GM19372 (cell line): ENCODE results near the gene C6orf89.
A peak's percentile ranks its signal among the peaks of the same experiment; 100 is the strongest.

ENCODE experiments used
- ATAC-seq: cut with Tn5 transposase; IDR thresholded peaks from one replicate; pipeline ENCODE4 v1.9.1; 2021; ENCODE audit warnings: mild to moderate bottlenecking, low read depth, moderate library complexity; ENCODE audit not compliant: unreplicated experiment

The C6orf89 gene, protein sequence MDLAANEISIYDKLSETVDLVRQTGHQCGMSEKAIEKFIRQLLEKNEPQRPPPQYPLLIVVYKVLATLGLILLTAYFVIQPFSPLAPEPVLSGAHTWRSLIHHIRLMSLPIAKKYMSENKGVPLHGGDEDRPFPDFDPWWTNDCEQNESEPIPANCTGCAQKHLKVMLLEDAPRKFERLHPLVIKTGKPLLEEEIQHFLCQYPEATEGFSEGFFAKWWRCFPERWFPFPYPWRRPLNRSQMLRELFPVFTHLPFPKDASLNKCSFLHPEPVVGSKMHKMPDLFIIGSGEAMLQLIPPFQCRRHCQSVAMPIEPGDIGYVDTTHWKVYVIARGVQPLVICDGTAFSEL

DNA sequence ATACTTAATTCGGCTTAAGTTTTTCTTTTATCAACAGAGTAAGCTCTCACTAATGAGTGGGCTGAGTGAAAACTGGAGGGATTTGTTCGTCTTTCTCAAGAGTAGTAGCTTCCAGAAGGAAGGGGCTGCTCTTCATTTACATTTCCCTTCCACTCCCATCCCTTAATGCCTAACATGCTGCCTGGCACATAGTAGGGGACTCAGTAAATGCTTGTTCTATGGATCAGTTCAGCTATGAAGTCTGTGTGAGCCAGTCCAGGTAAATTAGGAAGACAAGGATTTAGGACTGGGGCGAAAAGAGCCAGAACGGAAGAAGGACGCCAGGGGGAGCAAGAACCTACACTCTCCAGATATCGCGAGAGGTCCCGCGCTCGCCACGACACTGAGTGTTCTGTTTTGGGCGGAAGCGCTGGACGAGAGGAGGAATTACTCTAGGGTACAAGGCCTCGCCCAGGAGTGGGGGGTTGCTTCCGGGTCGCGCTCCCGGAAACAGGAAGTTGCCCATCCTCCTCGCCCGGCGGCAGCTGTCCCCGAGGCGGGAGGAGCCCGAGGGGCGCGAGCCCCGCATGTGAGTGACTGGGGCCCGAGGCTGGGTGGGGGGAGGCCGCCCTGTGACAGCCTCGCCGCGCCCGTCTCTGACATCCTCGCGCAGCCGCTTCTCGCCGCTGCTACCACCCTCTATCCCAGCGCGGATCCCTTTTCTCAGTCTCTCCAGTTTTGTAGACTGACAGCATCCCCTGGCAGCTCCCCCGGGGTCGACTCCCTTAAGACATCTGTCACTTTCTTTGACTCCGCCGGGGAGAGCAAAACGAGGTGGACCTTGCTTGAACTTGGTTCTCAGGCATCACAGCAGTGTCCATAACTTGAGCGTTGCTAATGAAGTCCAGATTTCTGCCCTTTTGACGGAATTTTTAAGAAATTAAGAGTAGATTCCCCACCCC, at the start of gene C6orf89:
Gene C6orf89, plus strand, starts transcription at position 492 of the 941 bp plus-strand sequence. CDS start 13,493 bp downstream, outside the sequence.
- ATAC-seq = peak; percentile 97

DNA sequence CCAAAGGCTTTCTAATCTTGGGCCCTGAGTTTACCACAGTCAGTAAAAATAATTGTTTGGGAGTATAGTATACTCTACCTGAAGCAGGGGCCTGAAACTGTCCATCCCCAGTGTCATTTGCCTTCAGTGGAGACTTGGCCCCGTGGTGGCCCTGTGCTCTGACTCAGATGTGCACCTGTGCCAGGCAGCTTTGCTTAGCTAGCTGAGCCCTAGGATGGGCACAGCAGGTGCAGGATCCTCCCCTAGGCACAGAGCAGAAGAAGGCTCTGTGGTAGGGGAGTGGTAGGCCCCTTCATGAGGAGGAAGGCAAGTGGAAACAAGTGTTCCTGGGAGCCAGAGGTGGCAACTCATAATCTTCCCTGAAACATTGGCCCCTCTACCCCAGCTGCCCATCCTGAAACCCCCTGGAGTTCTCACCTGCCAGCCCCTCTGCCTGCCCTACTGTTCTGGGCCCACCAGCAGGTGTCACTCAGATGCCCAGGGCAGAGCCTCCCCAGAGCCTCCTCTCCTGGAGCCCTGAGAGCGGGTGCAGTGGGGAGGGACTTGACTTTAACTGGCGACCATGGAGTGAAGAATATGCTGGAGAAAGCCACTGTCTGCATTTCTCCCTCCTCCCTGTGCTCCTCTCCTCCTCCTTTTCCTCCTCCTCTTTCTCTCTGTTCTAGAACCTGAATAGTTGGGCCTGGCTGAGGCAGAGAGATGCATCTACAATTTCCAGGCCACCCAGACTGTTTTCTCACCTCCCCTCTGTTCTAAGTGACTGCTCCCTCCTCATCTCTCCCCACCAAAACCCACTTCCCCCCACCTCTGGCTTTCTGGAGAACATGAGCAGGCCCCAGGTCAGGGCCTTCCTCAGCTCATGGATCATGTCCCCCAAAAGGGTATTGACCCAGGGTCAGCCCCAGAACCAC, 49.4 kb upstream of the C6orf89 start:
- no peak for ATAC-seq

DNA sequence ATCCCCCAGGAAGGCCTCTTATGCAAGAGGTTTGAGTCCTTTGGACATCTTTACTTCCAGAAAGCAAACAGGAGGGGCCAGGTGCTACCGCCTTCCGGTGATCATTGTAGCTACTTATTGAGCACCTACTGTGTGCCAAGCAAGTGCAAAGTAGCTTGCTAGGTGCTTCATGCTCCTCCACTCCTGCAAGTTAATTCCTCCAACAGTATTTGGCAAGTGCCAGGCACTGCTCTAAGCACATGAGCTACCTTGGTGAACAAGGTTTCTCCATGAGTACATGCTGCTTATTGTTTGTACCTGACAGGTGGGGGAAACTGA, 48.8 kb upstream of the C6orf89 start:
- no peak for ATAC-seq

DNA sequence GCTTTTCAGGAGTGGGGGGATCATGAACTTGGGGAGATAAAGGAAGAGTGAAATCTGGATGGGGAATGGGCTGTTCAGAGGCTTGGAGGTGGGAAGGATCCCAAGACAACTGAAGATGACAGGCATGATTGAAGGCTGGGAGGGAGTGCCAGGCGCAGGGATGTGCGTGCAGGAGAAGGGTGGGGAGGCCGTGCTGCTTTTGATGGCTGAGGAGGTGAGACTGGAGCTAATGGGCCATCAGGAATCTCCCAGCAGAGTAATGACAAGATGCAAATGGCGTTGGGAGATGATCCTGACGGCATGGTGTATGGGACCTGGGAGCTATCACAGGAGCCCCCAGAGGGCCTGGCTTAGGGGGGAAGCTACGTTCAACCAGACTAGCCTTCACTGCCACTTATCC, 48.1 kb upstream of the C6orf89 start:
- ATAC-seq = no peak

DNA sequence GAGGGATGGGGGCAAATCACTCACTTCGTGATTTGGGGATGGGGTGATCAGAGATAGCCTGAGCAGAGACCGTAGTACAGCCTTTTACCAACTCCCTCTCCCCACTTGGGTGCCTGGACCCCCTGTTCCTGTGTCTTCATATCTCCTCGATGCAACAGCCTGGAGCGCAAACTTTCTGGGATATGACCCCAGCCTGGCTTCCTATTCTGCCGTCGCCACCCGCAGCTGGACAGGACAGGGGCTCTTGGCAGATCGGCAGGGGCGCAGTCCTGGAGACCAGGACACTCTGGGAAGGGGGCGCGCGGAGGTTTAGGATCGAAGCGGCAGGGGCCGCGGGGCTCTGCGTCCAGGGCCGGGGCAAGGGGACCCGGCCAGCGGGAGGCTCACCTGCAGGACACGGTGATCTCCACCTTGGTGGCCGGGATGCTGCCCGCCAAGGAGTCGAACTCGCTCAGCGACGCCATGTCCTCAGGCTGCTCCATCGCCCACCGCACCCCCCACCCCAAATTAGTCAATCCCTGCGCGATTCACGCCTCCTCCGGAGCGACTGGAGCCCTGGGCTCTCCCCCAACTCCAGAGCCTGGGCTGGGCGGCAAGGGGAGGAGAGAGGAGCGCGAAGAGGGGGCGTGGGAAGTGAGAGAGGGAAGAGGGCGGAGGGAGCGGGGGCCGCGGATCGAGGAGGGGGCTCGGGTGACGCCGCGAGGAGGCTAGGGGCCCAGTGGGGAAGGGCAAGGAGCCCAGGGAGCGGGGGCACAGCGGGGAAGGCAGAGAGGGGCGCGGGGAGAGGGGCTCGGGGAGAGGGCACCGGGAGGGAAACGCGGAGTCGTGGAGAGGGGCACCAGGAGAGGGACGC, 46.6 kb upstream of the C6orf89 start, which contains the start of gene CPNE5:
Gene CPNE5, minus strand, starts transcription at position 549 of the 853 bp plus-strand sequence. Its CDS starts 67 bp downstream, at position 482.
- ATAC-seq = no peak

DNA sequence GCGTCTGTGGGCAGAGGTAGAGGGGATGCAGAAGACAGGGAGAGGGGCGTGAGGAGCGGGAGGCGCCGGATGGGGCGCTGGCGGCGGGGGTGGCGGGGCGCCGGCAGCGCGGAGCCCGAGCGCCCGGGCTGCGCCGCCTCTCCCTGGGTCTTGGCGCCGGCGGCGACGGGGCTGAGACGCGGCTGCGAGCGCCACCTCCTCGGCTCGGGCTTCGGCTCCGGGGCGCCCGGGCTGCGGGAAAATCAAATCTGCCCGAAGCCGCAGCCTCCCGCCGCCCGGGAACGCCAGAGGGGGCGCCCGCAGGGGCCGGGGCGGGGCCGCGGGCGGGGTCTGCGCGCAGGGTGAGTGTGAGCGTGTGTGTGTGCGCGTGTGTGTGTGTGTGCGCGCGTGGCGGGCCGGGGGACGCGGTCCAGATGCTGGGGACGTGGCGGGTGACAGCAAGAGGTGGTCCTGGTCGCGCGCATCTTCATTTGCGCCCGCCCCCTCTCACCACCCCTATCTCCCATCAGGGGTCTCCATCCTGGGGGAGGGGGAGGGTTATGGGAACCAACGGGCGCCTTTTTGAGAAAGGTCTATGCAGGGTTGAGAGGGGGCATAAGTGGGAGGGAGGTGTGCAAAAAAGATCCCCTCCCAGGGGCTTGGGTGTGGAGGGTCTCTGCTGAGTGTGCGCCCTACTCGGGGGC, 45.9 kb upstream of the C6orf89 start:
- no peak for ATAC-seq

DNA sequence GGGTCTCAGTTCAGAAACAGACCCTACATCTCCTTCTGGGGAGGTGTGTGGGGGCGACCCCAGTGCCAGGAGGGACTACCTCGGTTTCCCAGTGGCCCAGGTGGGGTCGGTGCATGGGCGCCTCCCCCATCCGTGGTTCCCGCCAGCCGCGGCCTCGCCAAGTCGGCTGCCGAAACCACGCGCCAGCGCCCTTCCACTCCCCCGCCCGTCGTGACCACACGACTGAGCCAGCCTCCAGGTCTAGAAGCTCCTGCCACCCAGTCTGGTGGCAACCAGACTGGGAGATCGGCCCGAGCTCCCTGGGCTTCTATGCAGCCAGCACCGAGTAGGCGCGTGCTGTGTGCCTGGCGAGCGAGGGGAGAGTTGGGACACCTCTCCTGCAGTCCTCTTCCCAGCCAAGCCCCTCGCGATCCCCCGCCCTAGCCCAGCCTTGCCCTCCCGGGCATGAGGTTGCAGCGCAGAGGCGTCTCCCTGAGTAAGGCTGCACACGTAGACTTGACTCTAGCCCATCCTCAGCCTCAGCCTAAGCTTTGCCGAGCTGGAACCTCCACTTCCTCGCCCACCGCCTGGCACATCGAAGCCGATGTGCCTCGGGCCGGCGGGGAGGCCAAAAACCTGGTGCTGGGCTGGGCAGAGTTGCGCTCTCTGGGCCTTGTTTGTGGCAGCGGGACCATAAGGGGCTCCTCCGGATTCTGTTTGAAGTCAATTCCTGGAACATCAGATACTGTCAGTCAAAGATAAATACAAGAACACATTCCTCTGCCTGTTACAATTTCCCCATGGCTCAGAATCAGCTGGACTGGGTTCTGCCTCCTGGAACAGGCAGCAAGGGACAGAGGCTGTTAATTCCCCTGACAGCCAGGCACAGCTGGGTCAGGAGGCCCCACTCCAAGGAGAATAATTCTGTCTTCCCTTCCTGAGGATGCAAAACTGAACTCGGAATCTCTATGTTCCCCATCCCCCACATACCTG, 45.0 kb upstream of the C6orf89 start:
- no peak for ATAC-seq

DNA sequence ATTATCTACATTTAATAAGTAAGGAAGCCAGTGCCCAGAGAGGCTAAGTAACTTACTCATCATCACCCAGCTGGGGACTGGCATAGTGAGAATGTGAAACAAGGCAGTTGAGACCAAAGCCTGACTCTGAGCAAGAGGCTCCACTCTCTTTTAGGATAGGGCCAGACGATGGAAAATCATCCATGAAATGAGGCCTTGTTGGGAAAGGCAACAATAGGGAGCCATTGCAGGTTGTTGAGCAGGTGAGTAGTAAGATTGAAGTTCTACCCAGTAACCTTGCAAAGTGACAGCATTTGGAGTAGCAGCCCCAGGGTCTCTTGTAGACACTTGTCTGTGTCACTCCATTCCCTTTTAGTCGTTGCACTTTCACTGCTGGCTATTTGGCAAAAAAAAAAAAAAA, 44.0 kb upstream of the C6orf89 start:
- no peak for ATAC-seq

DNA sequence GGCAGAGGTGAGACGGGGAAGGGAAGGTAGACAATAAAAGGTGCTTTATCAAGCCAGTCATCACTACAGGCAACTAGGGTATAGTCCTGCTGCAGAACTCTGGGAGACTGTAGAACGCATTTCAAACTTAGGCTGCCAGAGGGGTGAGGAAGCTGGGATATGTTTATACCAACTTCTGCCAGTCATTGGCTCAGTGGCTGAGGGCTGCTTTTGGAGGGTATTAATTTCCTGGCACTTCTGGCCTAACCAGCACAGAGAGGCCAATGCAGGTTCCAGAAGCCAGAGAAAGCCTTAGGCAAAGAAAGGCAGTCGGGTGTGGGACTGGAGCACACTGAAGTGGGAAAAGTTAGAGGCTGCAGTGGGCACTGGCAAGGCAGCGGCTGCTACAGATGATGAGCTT, 42.6 kb upstream of the C6orf89 start:
- ATAC-seq = no peak

DNA sequence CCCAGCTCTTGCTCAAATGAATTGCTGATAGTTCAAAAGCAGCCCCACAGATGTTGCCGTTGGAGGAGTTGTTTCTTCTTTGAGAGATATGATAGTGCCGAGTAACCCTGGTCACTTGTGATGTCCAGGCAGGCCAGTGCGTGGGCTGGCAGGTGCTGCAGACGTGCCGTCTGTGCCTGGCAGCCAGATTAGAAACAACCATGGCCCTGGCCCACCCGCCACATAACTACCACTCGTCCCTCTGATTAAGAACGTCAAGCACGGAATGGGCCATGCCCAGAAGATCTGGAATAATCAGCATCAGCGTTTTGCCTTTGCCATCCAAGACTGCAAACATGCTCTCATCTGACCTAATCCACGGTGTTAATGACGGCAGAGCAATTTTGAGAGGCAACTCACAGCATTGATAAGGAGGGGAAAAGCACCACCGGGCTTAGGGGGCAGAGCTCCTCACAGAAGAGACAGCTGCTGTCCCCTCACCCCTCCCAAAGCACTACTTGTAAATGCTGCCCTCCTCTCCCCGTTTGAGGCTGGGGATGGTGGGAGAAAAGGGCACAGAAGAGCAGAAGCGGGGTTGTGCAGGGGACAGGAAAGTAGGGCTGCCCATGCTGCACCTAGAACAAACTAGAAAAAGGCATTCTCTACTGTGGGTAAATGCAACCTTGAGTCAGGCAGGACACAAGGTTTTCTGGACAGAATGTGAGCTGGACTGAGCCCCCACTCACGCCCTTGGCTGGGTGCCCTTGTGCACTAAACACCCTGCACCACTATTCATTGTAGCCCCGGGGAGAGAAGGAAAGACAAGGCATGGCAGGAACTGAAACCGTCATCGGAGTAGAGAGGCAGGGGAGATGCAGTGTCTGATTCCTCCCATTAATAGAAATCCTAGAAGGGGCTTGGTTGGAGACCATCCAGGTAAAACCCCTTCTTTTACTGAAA, 41.3 kb upstream of the C6orf89 start:
- ATAC-seq = no peak

DNA sequence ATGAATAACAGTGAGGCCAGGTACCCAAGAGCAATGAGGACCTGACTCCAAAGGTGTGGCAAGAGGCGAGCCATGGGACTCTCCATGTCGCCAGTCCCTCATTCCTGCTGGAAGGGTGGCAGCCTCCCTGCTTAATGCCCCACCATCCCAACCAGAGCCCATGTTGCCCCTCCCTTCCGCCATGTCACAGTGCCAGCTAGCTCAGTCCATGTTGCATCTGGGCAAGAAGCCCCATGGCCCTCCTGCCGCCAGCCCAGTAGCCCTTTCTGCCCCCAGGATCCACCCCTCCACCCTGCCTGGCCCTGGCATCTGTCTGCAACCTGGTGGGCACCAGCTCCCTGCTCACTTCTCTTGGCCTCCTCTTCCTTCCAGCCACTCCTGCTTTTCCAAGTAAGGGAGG, 40.5 kb upstream of the C6orf89 start:
- ATAC-seq = no peak

DNA sequence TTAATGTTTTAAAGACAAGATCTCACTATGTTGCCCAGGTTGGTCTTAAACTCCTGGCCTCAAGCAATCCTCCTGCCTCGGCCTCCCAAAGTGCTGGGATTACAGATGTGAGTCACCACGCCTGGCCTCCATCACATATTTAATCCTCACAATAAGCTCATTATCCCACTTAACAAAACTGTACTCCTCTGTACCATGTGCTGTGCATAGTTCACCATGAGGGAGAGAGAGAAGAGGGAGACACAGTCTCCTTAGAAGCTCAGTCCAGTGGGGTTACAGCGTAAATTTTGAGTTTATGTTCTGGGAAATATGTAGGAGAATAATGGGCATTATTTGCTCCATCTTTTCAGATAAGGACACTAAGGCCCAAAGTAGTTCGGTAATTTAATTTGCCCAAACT, 38.6 kb upstream of the C6orf89 start:
- no peak for ATAC-seq

DNA sequence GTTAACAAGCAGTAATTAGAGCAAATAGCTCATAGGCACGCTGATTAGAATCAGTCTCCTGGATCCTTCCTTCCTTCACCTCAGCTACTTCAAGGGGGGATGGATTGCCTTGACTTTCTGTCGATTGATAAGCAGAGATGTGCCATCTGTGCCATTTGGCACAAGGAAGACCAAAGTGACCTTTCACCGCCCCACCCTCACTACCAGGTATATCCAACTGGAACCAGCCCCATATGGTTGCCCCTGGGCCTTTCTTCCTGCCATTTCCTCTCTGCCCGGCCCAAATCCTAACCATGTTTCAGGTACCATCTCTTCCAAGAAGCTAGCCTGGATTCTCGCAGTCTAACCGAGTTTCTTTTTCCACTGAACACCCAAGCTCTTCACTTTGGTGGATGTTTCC, 37.8 kb upstream of the C6orf89 start:
- ATAC-seq = no peak

DNA sequence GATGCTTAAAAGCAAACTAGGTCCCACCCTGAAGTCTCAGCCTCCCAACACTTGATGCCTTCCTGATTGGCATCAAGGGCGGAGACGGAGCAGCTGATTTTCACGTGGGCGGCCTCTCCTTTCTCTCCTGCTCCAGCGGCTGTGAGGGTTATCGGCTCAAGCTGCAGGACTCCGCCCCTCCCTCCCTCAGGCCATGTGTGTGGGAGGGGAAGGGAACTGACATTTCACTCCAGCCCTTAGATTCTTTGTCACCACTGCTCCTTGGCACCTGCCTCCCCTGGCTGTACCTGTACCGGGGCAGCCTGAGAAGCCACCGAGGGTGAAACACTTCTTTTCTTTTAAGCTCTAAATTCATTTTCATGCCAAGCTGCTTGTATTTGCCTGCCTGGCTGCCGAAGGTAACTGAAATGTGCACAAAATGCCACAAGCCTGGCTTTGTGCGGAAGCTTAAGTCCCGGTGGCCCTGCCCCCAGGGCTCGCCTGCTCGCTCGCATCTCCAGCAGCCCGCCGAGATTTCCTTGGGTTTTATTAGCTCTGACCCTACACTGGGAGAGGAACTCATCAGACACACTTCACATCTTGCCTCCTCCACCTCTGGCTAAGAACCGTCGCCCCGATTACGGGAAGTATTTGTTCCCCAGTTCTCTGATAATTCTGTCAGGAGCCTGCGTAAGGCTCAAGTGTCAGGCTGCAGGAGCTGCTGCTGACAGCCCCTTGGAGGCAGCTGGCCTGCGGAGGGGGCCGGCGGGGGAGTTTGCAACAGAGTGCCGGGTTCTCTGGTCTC, 36.9 kb upstream of the C6orf89 start:
- no peak for ATAC-seq

DNA sequence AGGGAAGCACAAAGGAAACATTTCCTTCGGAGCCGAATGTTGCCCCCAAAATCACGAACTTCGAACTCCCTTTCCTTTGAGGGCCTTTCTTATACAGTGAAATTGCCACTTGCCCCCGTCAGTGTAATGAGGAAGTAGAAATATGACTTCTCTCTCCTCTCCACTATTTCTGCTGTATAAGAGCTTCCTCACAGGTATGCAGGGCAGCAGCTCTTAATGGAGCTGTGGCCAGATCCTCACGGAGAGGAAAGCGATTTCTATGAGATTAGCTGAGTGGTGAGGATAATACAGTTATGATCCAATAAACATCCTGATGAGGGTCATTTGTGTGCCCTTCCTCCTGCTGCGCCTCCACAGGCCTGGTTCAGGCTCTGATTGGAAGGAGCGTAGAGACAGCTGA, 35.7 kb upstream of the C6orf89 start:
- no peak for ATAC-seq

DNA sequence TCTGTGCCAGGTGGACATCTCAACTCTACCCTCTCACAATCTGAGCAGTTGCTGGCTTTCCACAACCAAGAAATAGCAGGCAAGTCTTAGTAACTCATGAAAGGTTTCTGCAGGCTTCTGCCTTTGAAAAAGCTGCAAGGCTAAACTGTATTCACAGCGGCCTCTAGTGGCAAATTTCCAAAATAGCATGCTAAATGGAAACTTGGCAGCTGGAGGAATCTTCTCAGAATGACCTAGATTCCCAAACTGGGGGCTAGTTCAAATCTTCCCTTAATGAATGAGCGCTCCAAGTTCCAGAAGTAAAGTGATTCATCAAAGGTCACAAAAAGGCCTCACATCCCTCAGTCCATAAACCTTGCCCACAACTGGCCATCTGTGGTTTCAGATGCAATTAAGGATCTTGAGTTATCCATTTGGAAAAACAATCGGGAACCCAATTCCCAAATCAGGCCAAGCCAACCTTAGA, 34.6 kb upstream of the C6orf89 start:
- no peak for ATAC-seq
